Measurements from ENCODE around the gene TTC34. TPM values are rescaled to one million over a fixed set of nuclear protein-coding genes. Genes with fewer than 3 reads are reported as not detected.

TTC34 gene
- total and polyA plus RNA-seq, 9 of the 15 experiments (the other 6 are each of a cell fraction or from before 2014, with no cell fraction given), result 0.03 to 0.38 (median 0.05) TPM; not detected in 2

DNA sequence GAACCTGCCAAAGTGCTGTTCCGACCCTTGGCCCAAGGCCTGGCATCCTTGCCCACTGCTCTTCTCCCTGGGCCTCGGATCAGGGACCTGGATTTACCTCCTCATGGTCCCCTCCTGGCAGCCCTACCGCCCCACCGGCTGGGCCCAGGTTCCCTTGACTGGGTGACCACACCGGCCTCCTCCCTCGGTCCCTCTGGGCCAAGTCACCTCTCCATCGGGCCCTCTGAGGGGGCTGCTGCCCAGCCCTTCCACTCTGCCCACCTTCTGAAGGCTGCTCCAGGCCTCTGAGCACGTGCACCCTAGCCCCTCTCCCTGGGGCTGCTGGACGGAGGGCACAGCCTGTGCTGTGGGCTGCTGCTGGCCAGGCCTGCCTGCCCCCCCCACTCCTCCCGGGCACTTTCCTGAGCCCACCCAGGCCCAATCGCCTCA lies 159.3 kb downstream of the TTC34 start:
- ChIA-PET CTCF (ENCODE audit: low intra/inter-chr PET ratio) (no interaction called here), POLR2A (interaction anchor here (0.6 kb wide), 1 partner anchor 113 kb away, joined by 3 read pairs; no protein-coding TSS in a partner anchor)
- intact Hi-C loops (cut with micrococcal nuclease), result loop anchor here (2.0 to 10.0 kb wide), 3 partner anchors 55 to 227 kb away; partner anchors contain the start of genes PEX10 and PRXL2B
- Histone ChIP-seq H4K20me1 (replicated peaks; ENCODE audit: control insufficient read depth, insufficient read depth, low read length) (no peaks in the 10 kb centered on the region), H3K4me1 (replicated peaks in 1 of 2; ENCODE audit: control insufficient read depth in 2 of 2, insufficient read depth in 2 of 2, low read length in 2 of 2) (peaks cover 0 to 37% of the 10 kb centered on the region in 2 experiments; a peak in 2 of 5 replicates), H3K79me2 (ENCODE audit: control insufficient read depth, insufficient read depth, low read length) (no peaks in the 10 kb centered on the region), H3K4me3 (peak overlapping the region; percentile 66), H3K9ac (ENCODE audit: insufficient read depth in 1 of 2, low read depth in 2 of 2, low read length in 2 of 2) (peak overlapping the region; percentile 87 to 94), H3K27me3 (ENCODE audit: control insufficient read depth in 2 of 2, insufficient read depth in 2 of 2, low read length in 2 of 2) (peaks cover 0 to 12% of the 10 kb centered on the region in 2 experiments; a peak in 2 of 5 replicates), H3K36me3 (ENCODE audit: control insufficient read depth, insufficient read depth, low read length) (no peaks in the 10 kb centered on the region), H2AFZ (ENCODE audit: low read depth, low read length) (peak overlapping the region; percentile 96; the same call in 1 of the 2 replicates), H3K9me3 (replicated peaks; ENCODE audit: control insufficient read depth, insufficient read depth, low read depth, low read length) (no peaks in the 10 kb centered on the region), H3K27ac (ENCODE audit: extremely low read depth, low read depth, low read length) (no peak overlapping the region), H3K4me2 (ENCODE audit: insufficient read depth, low read length) (peak overlapping the region; percentile 83), H3K9me1 (ENCODE audit: control insufficient read depth, insufficient read depth, low read length) (peaks cover 2% of the 10 kb centered on the region)
- ATAC-seq, result peak; percentile 16; the same call in 1 of the 3 replicates
- TF ChIP-seq KDM5B (IDR thresholded peaks at IDR 0.05; ENCODE audit: insufficient replicate concordance, low read depth, low read length), result peak; percentile 8
- no peak for TF ChIP-seq ZNF224 (CRISPR knock-in tag; IDR thresholded peaks at IDR 0.05)
- no peak for TF ChIP-seq SLC30A9 (CRISPR knock-in tag; IDR thresholded peaks at IDR 0.05)
- TF ChIP-seq IFI16 (CRISPR knock-in tag; IDR thresholded peaks at IDR 0.05), result no peak
- TF ChIP-seq, protein P1, sequence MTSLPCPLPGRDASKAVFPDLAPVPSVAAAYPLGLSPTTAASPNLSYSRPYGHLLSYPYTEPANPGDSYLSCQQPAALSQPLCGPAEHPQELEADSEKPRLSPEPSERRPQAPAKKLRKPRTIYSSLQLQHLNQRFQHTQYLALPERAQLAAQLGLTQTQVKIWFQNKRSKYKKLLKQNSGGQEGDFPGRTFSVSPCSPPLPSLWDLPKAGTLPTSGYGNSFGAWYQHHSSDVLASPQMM (CRISPR knock-in tag; IDR thresholded peaks at IDR 0.05), result no peak
- TF ChIP-seq ZNF165 (CRISPR knock-in tag; IDR thresholded peaks at IDR 0.05; ENCODE audit: borderline replicate concordance), result no peak
- TF ChIP-seq, protein P2, sequence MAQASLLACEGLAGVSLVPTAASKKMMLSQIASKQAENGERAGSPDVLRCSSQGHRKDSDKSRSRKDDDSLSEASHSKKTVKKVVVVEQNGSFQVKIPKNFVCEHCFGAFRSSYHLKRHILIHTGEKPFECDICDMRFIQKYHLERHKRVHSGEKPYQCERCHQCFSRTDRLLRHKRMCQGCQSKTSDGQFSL (CRISPR knock-in tag; IDR thresholded peaks at IDR 0.05), result peak; percentile 67
- TF ChIP-seq, protein P2 (tag; IDR thresholded peaks at IDR 0.05), result no peak
- WGBS (ENCODE audit: insufficient coverage, low coverage, missing lambda C conversion rate), result 33% methylated on average over 8 of the region's 11 CpGs
- in situ Hi-C loops (cut with MboI), result no loop called here
- DNase-seq (ENCODE audit: extremely low read depth in 1 of 4, low spot score in 3 of 4), result no peak
- FAIRE-seq, result no peak
- BruUV-seq (replicated peaks), result TSS peak; percentile 72
